Body of pancreas (tissue), 4 donors: ENCODE results near the gene ZNF692.

Source experiments
- POLR2A ChIP-seq, 3 donors: fragments of 450-650 bp; IDR thresholded peaks; one replicate each; pipeline ENCODE4 v1.6.1; 2016; ENCODE audit warnings: antibody characterized with exemption in 3 of 3, mild to moderate bottlenecking in 2 of 3
- TF ChIP-seq, protein P1 (sequence below), 7 experiments: fragments of 450-650 bp in 4 of 7; fragments of 200-600 bp in 3 of 7; sonication (generic) in 3 of 7; IDR thresholded peaks; one replicate each; pipeline ENCODE4 v1.5.1; 2016 to 2019; ENCODE audit warnings: antibody characterized with exemption in 7 of 7

DNA sequence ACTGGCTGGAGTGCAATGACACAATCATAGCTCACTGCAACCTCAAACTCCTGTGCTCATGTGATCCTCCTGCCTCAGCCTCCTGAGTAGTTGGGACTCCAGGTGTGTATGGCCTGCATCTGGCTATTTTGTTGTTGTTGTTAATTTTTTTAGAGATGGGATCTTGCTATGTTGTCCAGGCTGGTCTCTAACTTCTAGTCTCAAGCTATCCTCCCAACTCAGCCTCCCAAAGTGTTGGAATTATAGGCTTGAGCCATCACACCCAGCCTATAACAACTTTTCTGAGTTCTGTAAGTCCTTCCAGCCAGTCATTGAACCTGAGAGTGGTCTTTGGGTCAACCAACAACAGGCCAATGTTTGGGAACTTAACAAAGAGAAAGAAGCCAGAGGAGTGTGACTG lies 36.0 kb upstream of the ZNF692 start:
- TF ChIP-seq, protein P1, sequence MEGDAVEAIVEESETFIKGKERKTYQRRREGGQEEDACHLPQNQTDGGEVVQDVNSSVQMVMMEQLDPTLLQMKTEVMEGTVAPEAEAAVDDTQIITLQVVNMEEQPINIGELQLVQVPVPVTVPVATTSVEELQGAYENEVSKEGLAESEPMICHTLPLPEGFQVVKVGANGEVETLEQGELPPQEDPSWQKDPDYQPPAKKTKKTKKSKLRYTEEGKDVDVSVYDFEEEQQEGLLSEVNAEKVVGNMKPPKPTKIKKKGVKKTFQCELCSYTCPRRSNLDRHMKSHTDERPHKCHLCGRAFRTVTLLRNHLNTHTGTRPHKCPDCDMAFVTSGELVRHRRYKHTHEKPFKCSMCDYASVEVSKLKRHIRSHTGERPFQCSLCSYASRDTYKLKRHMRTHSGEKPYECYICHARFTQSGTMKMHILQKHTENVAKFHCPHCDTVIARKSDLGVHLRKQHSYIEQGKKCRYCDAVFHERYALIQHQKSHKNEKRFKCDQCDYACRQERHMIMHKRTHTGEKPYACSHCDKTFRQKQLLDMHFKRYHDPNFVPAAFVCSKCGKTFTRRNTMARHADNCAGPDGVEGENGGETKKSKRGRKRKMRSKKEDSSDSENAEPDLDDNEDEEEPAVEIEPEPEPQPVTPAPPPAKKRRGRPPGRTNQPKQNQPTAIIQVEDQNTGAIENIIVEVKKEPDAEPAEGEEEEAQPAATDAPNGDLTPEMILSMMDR (IDR thresholded peaks at IDR 0.05), result no peak
- no peak for TF ChIP-seq POLR2A (IDR thresholded peaks at IDR 0.05)
